OCI-LY3 (cell line): ENCODE results near the gene BCO2.
"Not testable (repeated sequence)": the region's sequence is repeated elsewhere in the genome, so short reads cannot be mapped to it uniquely, and the experiment has no call there.

Experiments used
- H2AFZ ChIP-seq: fragments of 200-600, 300-600 bp; shearing (Covaris generic); 2 replicates; pipeline ENCODE4 v1.6.0; 2014; ENCODE audit warnings: antibody characterized with exemption, low read depth, low read length
- H3K27ac ChIP-seq: fragments of 200-600, 300-600 bp; sonication (generic); 2 replicates; pipeline ENCODE4 v1.5.1; 2014; ENCODE audit warnings: mild to moderate bottlenecking, low read length, moderate library complexity, mixed read lengths
- H3K27me3 ChIP-seq: fragments of 200-600, 300-600 bp; sonication (generic); 2 replicates; pipeline ENCODE4 v1.6.1; 2014; ENCODE audit warnings: low read depth, low read length, mixed read lengths
- H3K36me3 ChIP-seq: fragments of 200-600, 300-600 bp; sonication (generic); replicated peaks from 2 replicates; pipeline ENCODE3; 2014; ENCODE audit warnings: low read depth, low read length, mixed read lengths
- H3K4me1 ChIP-seq: fragments of 300-600, 200-600 bp; sonication (generic); 2 replicates; pipeline ENCODE4 v1.6.1; 2014; ENCODE audit warnings: low read length, mixed read lengths
- H3K4me2 ChIP-seq: fragments of 200-600, 300-600 bp; sonication (generic); 2 replicates; pipeline ENCODE4 v1.6.1; 2014; ENCODE audit warnings: low read length, mixed read lengths
- H3K4me3 ChIP-seq: fragments of 300-600, 200-600 bp; sonication (generic); 2 replicates; pipeline ENCODE4 v1.5.1; 2014; ENCODE audit warnings: antibody characterized with exemption, mild to moderate bottlenecking, low read length, moderate library complexity
- H3K79me2 ChIP-seq: fragments of 300-600, 200-600 bp; shearing (Covaris generic); 2 replicates; pipeline ENCODE4 v1.6.1; 2014; ENCODE audit warnings: mild to moderate bottlenecking, low read length, mixed read lengths
- H3K9ac ChIP-seq: fragments of 300-600, 200-600 bp; shearing (Covaris generic); 2 replicates; pipeline ENCODE4 v1.6.0; 2014; ENCODE audit warnings: mild to moderate bottlenecking, low read length, moderate library complexity
- H3K9me3 ChIP-seq: fragments of 200-600, 300-600 bp; shearing (Covaris generic); 2 replicates; pipeline ENCODE4 v1.6.1; 2014; ENCODE audit warnings: low read length, mixed read lengths; ENCODE audit not compliant: insufficient read depth
- H4K20me1 ChIP-seq: fragments of 200-600, 300-600 bp; sonication (generic); 2 replicates; pipeline ENCODE4 v1.6.1; 2016; ENCODE audit warnings: low read length, mixed read lengths; ENCODE audit not compliant: insufficient read depth
- CTCF ChIP-seq: fragments of 200-600, 300-600 bp; sonication (generic); IDR thresholded peaks from 2 replicates; pipeline ENCODE4 v1.5.1; 2014; ENCODE audit warnings: antibody characterized with exemption, low read length, low read depth
- EZH2phosphoT487 ChIP-seq: fragments of 200-600 bp; shearing (Covaris generic); IDR thresholded peaks from 2 replicates; pipeline ENCODE4 v1.6.1; 2018; ENCODE audit warnings: antibody characterized with exemption, mixed run types, low read depth

The BCO2 gene

GRCh38 chr11:112160091-112160848, 15.0 kb upstream of the BCO2 start:
- Histone ChIP-seq H3K27ac (no peak overlapping the region), H3K4me3 (no peak overlapping the region), H3K9me3 (no peaks in the 10 kb centered on the region), H3K27me3 (no peaks in the 10 kb centered on the region), H3K4me2 (peak overlapping the region; percentile 83; the same call in 1 of the 2 replicates), H3K4me1 (peaks cover 17% of the 10 kb centered on the region), H3K79me2 (no peaks in the 10 kb centered on the region), H2AFZ (no peak overlapping the region), H3K36me3 (no peaks in the 10 kb centered on the region), H4K20me1 (no peaks in the 10 kb centered on the region), H3K9ac (no peak overlapping the region)
- TF ChIP-seq CTCF (no peak), EZH2phosphoT487 (no peak)

GRCh38 chr11:112161012-112161411, 14.3 kb upstream of the BCO2 start:
- no peaks in the 10 kb centered on the region for H3K9me3 ChIP-seq
- peaks cover 17% of the 10 kb centered on the region for H3K4me1 ChIP-seq
- H3K27ac ChIP-seq: no peak overlapping the region
- TF ChIP-seq CTCF: no peak
- no peak for TF ChIP-seq EZH2phosphoT487
- no peak overlapping the region for H2AFZ ChIP-seq
- H3K27me3 ChIP-seq: no peaks in the 10 kb centered on the region
- H3K4me3 ChIP-seq: no peak overlapping the region
- H4K20me1 ChIP-seq: no peaks in the 10 kb centered on the region
- no peak overlapping the region for H3K4me2 ChIP-seq
- H3K79me2 ChIP-seq: no peaks in the 10 kb centered on the region
- no peaks in the 10 kb centered on the region for H3K36me3 ChIP-seq
- no peak overlapping the region for H3K9ac ChIP-seq

DNA sequence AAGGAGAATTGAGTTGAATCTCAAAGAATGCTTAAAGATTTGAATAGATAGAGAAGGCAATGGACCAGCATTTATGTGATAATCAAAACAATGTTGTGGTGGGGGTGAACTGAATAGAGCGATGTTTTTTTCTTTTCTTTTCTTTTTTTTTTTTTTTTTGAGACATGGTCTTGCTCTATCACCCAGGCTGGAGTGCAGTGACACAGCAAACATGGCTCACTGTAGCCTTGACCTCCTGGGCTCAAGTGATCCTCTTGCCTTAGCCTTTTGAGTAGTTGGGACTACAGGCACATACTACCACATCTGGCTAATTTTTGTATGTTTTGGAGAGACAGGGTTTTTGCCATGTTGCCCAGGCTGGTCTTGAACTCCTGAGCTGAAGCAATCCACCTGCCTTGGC, 13.1 kb upstream of the BCO2 start:
- H3K9ac ChIP-seq, H3K9me3 ChIP-seq, H3K4me2 ChIP-seq, H3K79me2 ChIP-seq, H3K27ac ChIP-seq, H3K4me3 ChIP-seq, H4K20me1 ChIP-seq, H3K36me3 ChIP-seq, H3K27me3 ChIP-seq, H2AFZ ChIP-seq: not testable (repeated sequence)
- peaks cover 17% of the 10 kb centered on the region for H3K4me1 ChIP-seq

- H3K4me3 ChIP-seq: no peak overlapping the region
- H3K9me3 ChIP-seq: no peaks in the 10 kb centered on the region
- TF ChIP-seq EZH2phosphoT487 (no peak), CTCF (no peak)
Observed at GRCh38 chr11:112162761-112163546, 12.4 kb upstream of the BCO2 start.

More at GRCh38 chr11:112162761-112163546, 12.4 kb upstream of the BCO2 start:
- Histone ChIP-seq H3K9ac (no peak overlapping the region), H3K79me2 (no peaks in the 10 kb centered on the region), H3K27me3 (peaks cover 4% of the 10 kb centered on the region; the same call in 1 of the 2 replicates), H3K27ac (no peak overlapping the region), H2AFZ (no peak overlapping the region), H4K20me1 (no peaks in the 10 kb centered on the region), H3K4me1 (peaks cover 17% of the 10 kb centered on the region), H3K36me3 (no peaks in the 10 kb centered on the region), H3K4me2 (peak overlapping the region; percentile 80)
